Body of pancreas (tissue), 4 donors: Measurements from ENCODE around the gene ZNF681. TPM values are rescaled to one million over a fixed set of nuclear protein-coding genes. Genes with fewer than 3 reads are reported as not detected.

ENCODE experiments used
- ATAC-seq: fragments of 150-250 bp; one replicate; pipeline ENCODE4 v1.9.1; 2016
- DNase-seq, 4 donors: peaks; one replicate each; pipeline ENCODE4 v3.0.0-alpha.2; 2019
- H3K27ac ChIP-seq, 4 donors: fragments of 200-600 bp; sonication (generic); 1 replicate in 3 of 4; 2 replicates in 1 of 4; pipeline versions ENCODE4 v1.5.1 to v1.6.1; 2016 to 2019; ENCODE audit warnings: mild to moderate bottlenecking in 1 of 4, mixed read lengths in 1 of 4, moderate library complexity in 1 of 4
- H3K27me3 ChIP-seq, 2 donors: fragments of 200-600 bp; sonication (generic); one replicate each; pipeline ENCODE4 v1.6.0; 2016; ENCODE audit warnings: mild to moderate bottlenecking in 1 of 2
- H3K36me3 ChIP-seq, 2 donors: fragments of 200-600 bp; sonication (generic); replicated peaks in 1 of 2; 2 replicates each; pipeline ENCODE4 v1.5.1; 2016; ENCODE audit warnings: low read depth in 2 of 2; ENCODE audit not compliant: insufficient read depth in 1 of 2
- H3K4me1 ChIP-seq: fragments of 200-600 bp; sonication (generic); one replicate; pipeline ENCODE4 v1.6.0; 2016
- H3K4me3 ChIP-seq, 2 donors: fragments of 200-600 bp; sonication (generic); 1 replicate in 1 of 2; 2 replicates in 1 of 2; pipeline ENCODE4 v1.5.1; 2016 to 2019
- H3K9me3 ChIP-seq, 3 donors: fragments of 200-600 bp; sonication (generic); 1 replicate in 2 of 3; 2 replicates in 1 of 3; pipeline ENCODE4 v1.5.1; 2016
- POLR2A ChIP-seq, 3 donors: fragments of 450-650 bp; IDR thresholded peaks; one replicate each; pipeline ENCODE4 v1.6.1; 2016; ENCODE audit warnings: antibody characterized with exemption in 3 of 3, mild to moderate bottlenecking in 2 of 3
- WGBS, 2 donors: methylation state at CpG; one replicate each; pipeline ENCODE4 v1.1.5; 2017; 5-methylcytosine and 5-hydroxymethylcytosine counted together
- intact Hi-C: fragments of 100-400 bp; cut with DNase I; formaldehyde crosslinking; loops from one replicate; pipeline ENCODE4 v1.15.1; 2023
- total RNA-seq, 2 donors: library from RNA; depleted of rRNA; stranded (reverse); fragments of >200 nt; gene quantifications; one replicate each; pipeline ENCODE4 v1.1.0, GENCODE V29; 2016
- TF ChIP-seq, protein P1 (sequence below), 7 experiments: fragments of 450-650 bp in 4 of 7; fragments of 200-600 bp in 3 of 7; sonication (generic) in 3 of 7; IDR thresholded peaks; one replicate each; pipeline ENCODE4 v1.5.1; 2016 to 2019; ENCODE audit warnings: antibody characterized with exemption in 7 of 7

The ZNF681 gene
- total RNA-seq, 2 donors from 2014 or later, result 0.99 to 2.1 TPM

DNA sequence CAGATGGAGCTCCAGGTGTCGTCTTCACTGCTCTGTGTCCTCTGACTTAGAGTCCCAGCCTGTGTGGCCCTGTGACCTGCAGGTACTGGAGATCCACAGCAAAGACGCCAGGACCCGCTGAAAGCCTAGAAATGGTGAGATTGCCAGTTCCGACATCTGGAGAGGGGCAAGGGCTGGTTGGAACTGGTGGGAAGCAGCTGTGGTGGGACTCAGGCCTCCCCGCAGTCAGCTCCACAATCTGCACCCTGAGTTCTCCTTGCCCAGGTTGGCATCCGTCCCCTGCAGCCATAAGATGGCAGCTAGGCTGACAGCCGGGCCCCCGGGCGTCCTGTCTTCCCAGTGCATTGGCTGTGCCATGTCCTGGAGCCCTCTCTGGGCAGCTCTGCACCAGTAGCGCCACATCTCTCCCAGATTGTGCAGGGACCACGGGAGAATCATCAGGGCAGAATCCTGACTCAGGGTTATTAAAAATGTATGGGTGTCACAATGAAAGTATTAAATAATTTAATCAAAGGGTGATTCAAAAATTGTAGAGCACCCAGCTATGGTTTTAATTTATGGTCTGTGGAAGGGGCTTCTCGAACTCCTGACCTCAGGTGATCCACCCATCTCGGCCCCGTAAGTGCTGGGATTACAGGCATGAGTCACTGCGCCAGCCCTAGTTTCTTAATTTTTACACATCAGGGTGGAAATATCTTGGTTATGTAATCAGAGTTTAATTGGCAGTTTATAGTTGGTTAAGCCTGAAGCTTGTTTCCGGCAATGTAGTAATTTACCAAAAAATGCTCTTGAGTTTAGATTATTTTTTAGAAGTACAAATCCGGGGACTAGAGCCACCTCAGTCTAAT is 32.2 kb upstream of the ZNF681 start:
- peaks cover 3% of the 10 kb centered on the region for H3K4me1 ChIP-seq

DNA sequence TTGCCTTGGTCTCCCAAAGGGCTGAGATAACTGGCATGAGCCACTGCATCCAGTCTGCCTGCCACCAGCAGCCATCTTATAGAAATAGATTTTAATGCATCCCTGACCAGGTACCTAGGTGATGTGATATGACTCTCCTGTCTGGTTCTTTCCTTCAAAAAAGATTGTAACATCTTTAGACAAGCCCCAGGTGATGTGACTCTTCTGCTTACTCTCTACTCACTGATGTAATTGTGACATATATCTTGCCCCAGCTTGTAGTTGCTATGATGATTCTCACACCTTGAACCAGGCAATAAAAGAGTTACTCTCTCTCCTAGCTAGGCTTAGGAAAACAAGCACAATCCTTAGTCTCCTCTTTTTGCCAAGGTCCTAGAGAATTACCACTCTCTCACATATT is 30.6 kb upstream of the ZNF681 start:
- ATAC-seq (no peak), DNase-seq (no peak)
- Histone ChIP-seq H3K4me1 (peaks cover 7% of the 10 kb centered on the region), H3K9me3 (no peaks in the 10 kb centered on the region), H3K27me3 (no peaks in the 10 kb centered on the region), H3K4me3 (no peak overlapping the region), H3K27ac (no peak overlapping the region), H3K36me3 (no peaks in the 10 kb centered on the region)
- no peak for TF ChIP-seq POLR2A (IDR thresholded peaks at IDR 0.05)
- TF ChIP-seq, protein P1, sequence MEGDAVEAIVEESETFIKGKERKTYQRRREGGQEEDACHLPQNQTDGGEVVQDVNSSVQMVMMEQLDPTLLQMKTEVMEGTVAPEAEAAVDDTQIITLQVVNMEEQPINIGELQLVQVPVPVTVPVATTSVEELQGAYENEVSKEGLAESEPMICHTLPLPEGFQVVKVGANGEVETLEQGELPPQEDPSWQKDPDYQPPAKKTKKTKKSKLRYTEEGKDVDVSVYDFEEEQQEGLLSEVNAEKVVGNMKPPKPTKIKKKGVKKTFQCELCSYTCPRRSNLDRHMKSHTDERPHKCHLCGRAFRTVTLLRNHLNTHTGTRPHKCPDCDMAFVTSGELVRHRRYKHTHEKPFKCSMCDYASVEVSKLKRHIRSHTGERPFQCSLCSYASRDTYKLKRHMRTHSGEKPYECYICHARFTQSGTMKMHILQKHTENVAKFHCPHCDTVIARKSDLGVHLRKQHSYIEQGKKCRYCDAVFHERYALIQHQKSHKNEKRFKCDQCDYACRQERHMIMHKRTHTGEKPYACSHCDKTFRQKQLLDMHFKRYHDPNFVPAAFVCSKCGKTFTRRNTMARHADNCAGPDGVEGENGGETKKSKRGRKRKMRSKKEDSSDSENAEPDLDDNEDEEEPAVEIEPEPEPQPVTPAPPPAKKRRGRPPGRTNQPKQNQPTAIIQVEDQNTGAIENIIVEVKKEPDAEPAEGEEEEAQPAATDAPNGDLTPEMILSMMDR (IDR thresholded peaks at IDR 0.05), result no peak
- intact Hi-C loops, result no loop called here

More for the DNA sequence above, 32.2 kb upstream of the ZNF681 start:
- DNase-seq (no peak), ATAC-seq (no peak)
- 82 to 96% methylated on average over 11 to 17 of the region's 17 CpGs for WGBS, 2 donors
- TF ChIP-seq, protein P1 (IDR thresholded peaks at IDR 0.05), result no peak
- TF ChIP-seq POLR2A (IDR thresholded peaks at IDR 0.05), result no peak
- intact Hi-C loops, result no loop called here
- Histone ChIP-seq H3K4me3 (no peak overlapping the region), H3K27ac (no peak overlapping the region), H3K9me3 (peaks cover 0 to 5% (median 0%) of the 10 kb centered on the region in 3 donors), H3K27me3 (no peaks in the 10 kb centered on the region), H3K36me3 (no peaks in the 10 kb centered on the region)

DNA sequence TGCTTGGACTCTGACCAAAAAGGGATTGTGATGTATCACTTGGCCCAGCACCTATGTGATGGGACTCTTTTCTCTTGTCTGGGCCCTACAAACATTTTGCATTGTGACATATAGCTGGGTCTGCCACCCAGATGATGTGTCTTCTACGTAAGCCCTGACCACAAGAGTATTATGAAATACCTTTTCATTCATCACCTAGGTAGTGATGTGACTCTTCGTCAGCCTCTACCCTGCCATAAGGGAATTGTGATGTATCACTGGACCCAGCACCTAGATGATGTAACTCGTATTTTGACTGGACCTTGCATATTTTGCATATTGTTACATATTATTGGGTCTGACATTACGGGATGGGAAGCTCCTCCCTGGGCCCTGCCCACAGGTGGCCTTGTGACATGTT is 29.7 kb upstream of the ZNF681 start:
- Histone ChIP-seq H3K4me3 (no peak overlapping the region), H3K27ac (no peak overlapping the region), H3K36me3 (no peaks in the 10 kb centered on the region), H3K4me1 (peaks cover 7% of the 10 kb centered on the region), H3K27me3 (no peaks in the 10 kb centered on the region), H3K9me3 (no peaks in the 10 kb centered on the region)
- intact Hi-C loops, result no loop called here
- no peak for DNase-seq
- ATAC-seq, result no peak
- no peak for TF ChIP-seq POLR2A (IDR thresholded peaks at IDR 0.05)
- TF ChIP-seq, protein P1 (IDR thresholded peaks at IDR 0.05), result no peak
- 94 to 96% methylated on average over 4 of the region's 4 CpGs for WGBS, 2 donors

DNA sequence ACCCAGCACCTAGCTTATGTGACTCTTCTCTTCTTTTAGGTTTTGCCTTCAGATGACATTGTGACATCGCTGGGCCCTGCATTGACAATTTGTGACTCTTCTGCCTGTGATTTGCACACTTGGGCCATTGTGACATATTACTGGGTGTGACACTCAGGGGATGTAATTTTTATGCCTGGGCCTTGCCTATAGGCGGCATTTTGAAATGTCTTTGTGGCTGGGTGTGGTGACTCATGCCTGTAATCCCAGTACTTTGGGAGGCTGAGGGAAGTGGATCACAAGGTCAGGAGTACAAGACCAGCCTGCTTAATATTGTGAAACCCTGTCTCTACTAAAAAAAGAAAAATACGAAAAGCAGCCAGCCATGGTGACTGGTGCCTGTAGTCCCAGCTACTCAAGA is 28.4 kb upstream of the ZNF681 start:
- H3K4me3 ChIP-seq, result no peak overlapping the region
- no peak for DNase-seq
- H3K36me3 ChIP-seq, result no peaks in the 10 kb centered on the region
- H3K9me3 ChIP-seq, result no peaks in the 10 kb centered on the region
- no peak for TF ChIP-seq POLR2A (IDR thresholded peaks at IDR 0.05)
- TF ChIP-seq, protein P1 (IDR thresholded peaks at IDR 0.05), result no peak
- no peaks in the 10 kb centered on the region for H3K27me3 ChIP-seq
- no peak overlapping the region for H3K27ac ChIP-seq
- 85 to 98% methylated on average over 3 of the region's 3 CpGs for WGBS, 2 donors
- H3K4me1 ChIP-seq, result peaks cover 7% of the 10 kb centered on the region
- intact Hi-C loops, result no loop called here
- ATAC-seq, result no peak

DNA sequence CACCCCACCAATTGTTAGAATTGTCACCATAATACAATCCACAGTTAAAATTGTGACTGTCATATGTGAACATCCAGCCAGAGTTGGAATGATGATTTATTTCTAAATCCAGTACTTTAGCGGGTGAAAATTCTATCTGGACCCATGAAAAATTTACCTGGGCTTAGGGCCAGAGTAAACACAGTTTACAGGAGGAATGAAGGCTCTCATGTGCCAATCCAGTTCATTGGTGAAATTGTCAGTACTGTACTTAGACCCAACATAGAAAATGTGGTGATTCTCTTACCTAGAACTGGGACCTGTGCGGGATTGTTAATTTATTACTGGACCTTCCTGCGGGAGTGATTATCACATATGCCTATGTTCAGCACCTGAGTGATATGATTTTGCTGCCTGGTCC is 27.3 kb upstream of the ZNF681 start:
- intact Hi-C loops, result no loop called here
- no peaks in the 10 kb centered on the region for H3K36me3 ChIP-seq
- H3K9me3 ChIP-seq, result no peaks in the 10 kb centered on the region
- no peak for ATAC-seq
- no peak overlapping the region for H3K27ac ChIP-seq
- WGBS, 2 donors, result 40 to 47% methylated on average over 3 of the region's 3 CpGs
- H3K4me3 ChIP-seq, result no peak overlapping the region
- H3K4me1 ChIP-seq, result peaks cover 7% of the 10 kb centered on the region
- DNase-seq, result no peak
- no peaks in the 10 kb centered on the region for H3K27me3 ChIP-seq
- TF ChIP-seq POLR2A (IDR thresholded peaks at IDR 0.05), result no peak
- TF ChIP-seq, protein P1 (IDR thresholded peaks at IDR 0.05), result no peak
